T47D (cell line): Measurements from ENCODE around the gene LUC7L2.
"Not testable (repeated sequence)": the region's sequence is repeated elsewhere in the genome, so short reads cannot be mapped to it uniquely, and the experiment has no call there.

Source experiments
- DNase-seq, 2 experiments: peaks; one replicate each; pipeline versions ENCODE4 v3.0.0 to v3.0.0-alpha.2; 2011 to 2012; ENCODE audit warnings: low read depth in 1 of 2, low spot score in 1 of 2
- JUND ChIP-seq: IDR thresholded peaks from 2 replicates; pipeline ENCODE4 v1.6.1; 2012; ENCODE audit warnings: low read depth
- in situ Hi-C: cut with HindIII; loops from 2 replicates; pipeline ENCODE4 v1.10.0; 2016; ENCODE audit warnings: low sequenced_read_pairs, low pct_unique_long_range_greater_than_20kb

Gene LUC7L2

DNA sequence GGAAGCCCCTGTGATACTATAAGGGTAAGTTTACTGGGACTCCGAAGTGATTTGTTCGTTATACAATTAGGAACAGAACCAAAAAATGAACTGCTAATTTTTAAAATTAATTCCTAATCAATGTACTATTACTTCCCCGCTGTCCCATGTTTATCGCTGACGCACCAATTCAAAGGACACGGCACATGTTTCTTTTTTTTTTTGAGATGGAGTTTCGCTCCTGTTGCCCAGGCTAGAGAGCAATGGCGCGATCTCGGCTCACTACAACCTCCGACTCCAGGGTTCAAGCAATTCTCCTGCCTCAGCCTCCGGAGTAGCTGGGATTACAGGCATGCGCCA lies 20.0 kb upstream of the LUC7L2 start:
- TF ChIP-seq JUND, result no peak
- no peak for DNase-seq
- in situ Hi-C loops, result no loop called here

GRCh38 chr7:139340037-139340807 lies 19.5 kb upstream of the LUC7L2 start:
- in situ Hi-C loops, result no loop called here
- peak; percentile 73 to 99 for DNase-seq
- TF ChIP-seq JUND, result 0 out of 2 replicates have a peak, but pooled peaks have one; percentile 14

DNA sequence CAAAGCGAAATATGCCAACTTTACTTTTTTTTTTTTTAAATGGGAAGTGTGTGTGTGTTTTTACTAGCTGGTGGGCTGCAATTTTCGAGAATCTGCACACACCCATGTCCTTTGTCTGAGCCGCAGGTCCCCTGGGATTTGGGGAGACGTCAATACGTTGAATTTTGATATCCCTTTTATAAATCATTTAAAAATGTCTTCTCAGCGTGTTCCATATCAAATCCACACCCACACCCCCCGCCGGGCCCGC lies 19.0 kb upstream of the LUC7L2 start:
- no peak for DNase-seq
- in situ Hi-C loops, result no loop called here
- TF ChIP-seq JUND, result no peak

- TF ChIP-seq JUND, result no peak
- in situ Hi-C loops, result no loop called here
- peak; percentile 17 to 92 for DNase-seq
Observed at GRCh38 chr7:139341058-139341775, 18.5 kb upstream of the LUC7L2 start, which contains the start of gene FMC1. Gene FMC1, plus strand, starts transcription at chr7:139341337. Its CDS starts 48 bp downstream, at chr7:139341385.

DNA sequence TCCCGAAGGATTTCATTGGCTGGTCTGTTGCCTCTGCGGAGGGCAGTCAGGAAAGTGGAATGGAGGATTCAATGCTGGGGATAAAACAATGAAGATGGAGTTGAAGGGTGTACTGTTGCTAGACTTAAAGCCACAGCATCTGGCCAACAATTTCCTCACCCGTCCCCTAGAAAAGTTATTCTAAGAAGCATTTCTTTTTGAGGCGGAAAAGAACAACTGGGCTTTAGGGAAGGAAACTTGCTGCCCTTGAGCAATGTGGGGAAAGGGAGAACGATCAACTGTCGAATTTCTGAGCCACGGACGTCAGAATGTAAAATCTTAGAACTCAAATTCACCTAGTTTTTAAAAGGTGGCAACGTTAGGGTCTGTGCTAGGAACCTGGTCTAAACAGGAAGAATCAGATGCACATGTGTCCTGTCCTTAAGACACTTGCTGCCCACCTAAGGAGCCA lies 17.9 kb upstream of the LUC7L2 start:
- DNase-seq, result peak in 1 of 2 experiments; percentile 45
- in situ Hi-C loops, result no loop called here
- TF ChIP-seq JUND, result no peak

- in situ Hi-C loops, result no loop called here
- no peak for TF ChIP-seq JUND
- DNase-seq, result no peak
Observed at GRCh38 chr7:139345042-139345441, 14.7 kb upstream of the LUC7L2 start.

DNA sequence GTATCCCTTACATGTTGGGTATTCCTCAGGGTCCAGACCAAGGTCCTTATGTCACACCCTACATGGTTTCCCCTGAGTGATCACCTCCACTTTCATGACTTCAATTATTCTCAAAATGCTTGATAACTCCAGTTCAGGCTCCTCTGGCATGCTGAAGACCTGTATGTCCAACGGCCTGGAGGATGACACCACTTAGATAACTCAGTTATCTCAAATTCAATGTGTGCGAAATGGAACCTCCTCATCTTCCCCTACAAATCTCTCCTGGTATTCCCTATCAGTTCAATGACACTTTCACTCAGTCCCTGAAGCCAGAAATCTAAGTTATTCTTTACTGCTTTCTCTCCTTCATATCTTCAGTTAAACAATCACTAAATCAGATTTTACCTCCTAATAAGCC lies 8.7 kb upstream of the LUC7L2 start:
- no peak for TF ChIP-seq JUND
- DNase-seq, result no peak
- in situ Hi-C loops, result no loop called here

- in situ Hi-C loops, result no loop called here
- TF ChIP-seq JUND, result no peak
- no peak for DNase-seq
Observed at GRCh38 chr7:139354729-139355128, 5.0 kb upstream of the LUC7L2 start.

GRCh38 chr7:139355320-139355719 lies 4.4 kb upstream of the LUC7L2 start:
- TF ChIP-seq JUND, result no peak

GRCh38 chr7:139357729-139358506 lies 1.8 kb upstream of the LUC7L2 start:
- DNase-seq, in situ Hi-C loops: not testable (repeated sequence)

More at GRCh38 chr7:139355320-139355719, 4.4 kb upstream of the LUC7L2 start:
- in situ Hi-C loops, result no loop called here
- DNase-seq, result no peak

- TF ChIP-seq JUND, result no peak
- peak in 1 of 2 experiments; percentile 54 for DNase-seq
- in situ Hi-C loops, result no loop called here
Observed at GRCh38 chr7:139358541-139359365, 941 bp upstream of the LUC7L2 start.
